GM18498 (cell line): ENCODE results near the gene KHSRP.

Experiments
- ATAC-seq: cut with Tn5 transposase; IDR thresholded peaks from one replicate; pipeline ENCODE4 v1.9.1; 2021; ENCODE audit warnings: mild to moderate bottlenecking, moderate library complexity; ENCODE audit not compliant: unreplicated experiment

Gene KHSRP

GRCh38 chr19:6393983-6394412 is 30.6 kb downstream of the KHSRP start:
- no peak for ATAC-seq

DNA sequence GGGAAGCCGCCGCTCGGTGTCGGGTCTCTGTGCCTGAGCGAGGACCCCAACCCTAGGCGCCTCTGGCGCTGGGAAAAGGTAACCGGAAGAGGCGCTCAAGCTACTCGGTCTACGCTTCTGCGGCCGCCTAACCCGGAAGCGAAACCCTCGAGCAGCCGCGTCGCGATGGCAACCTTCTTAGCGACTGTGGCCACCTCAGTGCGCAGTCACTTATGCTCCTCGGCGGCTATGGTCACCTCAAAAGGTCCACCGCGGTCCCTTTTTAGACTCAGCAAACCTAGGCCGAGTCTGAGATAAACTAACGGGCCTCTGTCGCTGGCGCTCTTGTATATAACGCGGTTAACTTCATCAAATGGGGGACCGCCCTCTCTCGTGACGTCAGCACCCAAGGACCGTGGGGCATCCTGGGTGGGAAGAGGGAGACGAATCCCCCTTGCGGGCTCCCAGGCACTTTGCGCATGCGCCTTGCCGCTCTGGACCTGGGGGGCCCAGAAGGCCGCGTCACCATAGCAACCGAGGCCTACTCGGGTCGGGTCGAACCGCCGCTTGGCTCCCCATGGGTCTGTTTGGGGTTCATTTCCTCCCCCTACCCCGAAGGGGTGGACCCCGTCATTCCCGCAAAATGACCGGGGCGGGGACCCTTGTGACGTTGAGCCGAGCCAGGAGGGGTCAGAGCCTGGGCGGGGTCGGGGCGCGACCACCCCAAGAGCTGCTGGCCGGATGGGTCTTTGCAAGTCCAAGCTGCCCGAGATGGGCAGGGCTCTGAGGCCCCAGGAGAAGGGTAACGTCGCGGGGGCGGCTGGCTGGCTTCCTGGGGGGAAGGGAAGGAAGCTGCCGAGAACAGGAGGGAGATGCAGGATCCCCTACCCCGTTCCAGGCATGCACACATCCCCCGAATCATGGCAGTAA is 31.3 kb downstream of the KHSRP start, which contains the start of gene GTF2F1:
Gene GTF2F1, minus strand, starts transcription at position 91 of the 909 bp plus-strand sequence. CDS start 169 bp downstream, outside the sequence.
- ATAC-seq: peak; percentile 86

DNA sequence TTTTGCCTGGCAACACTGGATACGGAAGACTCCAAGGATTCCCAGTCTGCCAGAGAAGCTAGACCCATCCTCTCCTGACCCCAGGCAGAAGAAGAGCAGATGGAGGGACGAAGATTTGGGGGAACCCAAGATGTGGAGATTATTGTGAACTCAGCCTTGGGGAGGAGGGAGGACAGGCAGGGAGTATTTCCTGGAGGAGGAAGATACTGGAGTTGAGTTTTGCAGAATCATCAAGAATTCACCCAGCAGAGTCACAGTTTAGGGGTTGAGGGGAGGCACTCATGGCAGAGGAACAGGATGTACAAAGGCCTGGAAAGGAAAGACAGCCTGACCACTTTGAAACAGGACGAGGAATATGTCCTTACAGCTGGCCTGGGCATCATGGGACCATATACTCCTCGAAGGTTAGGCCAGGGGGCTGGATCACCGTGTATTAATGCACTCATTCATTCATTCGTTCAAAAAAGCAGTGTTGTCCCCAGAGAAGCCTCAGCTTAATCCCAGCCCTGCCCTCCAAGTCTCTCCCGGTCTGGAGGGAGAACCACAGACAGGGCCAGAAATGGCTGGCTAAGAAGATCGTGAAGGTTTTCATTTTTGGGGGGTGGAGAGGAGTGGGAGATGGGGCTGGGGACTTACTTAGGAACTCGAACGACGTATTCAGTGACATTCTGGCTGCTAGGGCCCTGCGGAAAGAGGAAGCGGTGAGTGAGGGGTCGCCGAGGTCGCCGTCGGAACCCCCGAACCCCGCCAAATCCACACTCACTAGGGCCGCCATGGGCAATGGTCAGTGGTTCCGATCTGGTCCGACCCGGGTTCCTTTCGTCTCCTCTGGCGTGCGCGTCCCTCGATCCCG is 32.2 kb downstream of the KHSRP start:
- no peak for ATAC-seq

- ATAC-seq: no peak
These were observed 37.2 kb downstream of the KHSRP start for GRCh38 chr19:6387372-6387771.

- no peak for ATAC-seq
These were observed 40.2 kb downstream of the KHSRP start for GRCh38 chr19:6384381-6384780.

- ATAC-seq: no peak
These were observed 41.4 kb downstream of the KHSRP start for GRCh38 chr19:6383188-6383587.

DNA sequence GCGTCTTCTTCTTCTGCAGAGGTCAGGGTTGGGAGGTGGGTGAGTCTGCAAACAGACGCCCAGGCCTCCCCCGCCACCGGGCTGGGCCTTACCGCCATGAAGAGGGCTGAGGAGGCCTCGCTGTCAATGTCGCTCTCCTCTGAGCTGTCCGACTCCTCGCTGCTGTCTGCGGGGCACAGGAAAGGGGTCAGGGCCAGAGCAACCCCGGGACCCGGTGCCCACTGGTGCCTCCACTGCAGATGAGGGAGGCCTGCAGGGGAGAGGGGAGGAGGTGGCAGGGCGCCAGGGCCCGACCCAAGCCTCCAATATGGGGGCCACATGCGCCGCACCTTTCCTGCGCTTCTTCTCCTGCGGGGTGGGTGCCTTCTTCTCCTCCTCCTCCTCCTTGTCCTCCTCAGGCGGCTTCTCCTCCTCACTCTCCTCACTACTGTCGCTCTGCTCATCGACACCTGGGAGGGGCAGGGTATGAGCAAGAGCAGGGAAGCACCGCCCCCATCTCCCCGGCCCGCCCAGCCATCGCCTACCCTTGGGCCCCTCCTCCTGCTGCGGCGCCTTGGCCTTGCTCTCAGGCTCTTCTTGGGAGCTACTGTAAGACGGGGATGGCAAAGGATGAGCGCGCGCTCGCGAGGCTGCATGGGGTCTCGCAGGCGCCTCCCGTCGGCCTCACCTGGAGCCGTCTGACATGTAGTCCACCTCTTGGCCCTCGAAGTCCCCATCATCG is 43.4 kb downstream of the KHSRP start:
- ATAC-seq: no peak

DNA sequence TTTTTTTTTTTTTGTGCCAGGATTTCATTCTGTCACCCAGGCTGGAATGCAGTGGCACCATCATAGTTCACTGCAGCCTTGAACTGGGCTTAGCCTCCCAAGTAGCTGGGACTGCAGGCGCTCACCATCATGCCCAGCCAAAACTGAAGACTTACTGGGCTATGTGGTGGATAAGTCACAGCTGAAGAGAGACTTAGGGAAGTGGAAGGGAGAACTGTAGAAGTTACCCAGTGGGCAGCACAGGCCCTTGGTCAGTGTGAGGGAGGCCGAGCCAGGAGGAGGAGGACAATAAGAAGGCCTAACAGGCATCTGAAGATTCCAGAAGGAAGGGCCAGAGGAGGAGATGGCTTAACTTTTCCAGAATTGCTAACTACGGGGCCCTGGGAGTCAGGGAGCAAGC is 44.9 kb downstream of the KHSRP start:
- ATAC-seq: no peak

DNA sequence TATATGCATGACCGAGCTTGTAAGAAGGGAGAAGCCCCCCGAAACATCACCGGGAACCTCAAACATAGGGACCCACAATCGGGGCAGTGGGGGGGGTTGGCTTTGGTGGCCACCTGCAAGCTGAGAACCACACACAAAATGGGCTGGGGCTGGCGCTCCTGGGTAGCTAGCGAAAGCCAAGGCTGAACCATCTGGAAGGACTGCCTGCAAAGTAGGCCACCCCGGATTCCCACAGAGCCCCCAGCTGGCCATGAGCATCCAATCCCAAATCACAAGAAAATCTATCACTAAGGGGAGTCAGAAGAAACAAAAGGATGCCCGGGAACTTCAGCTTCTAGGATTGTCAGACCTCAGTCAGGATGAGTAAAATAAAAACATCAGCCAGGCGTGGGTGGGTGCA is 46.1 kb downstream of the KHSRP start:
- ATAC-seq: no peak

DNA sequence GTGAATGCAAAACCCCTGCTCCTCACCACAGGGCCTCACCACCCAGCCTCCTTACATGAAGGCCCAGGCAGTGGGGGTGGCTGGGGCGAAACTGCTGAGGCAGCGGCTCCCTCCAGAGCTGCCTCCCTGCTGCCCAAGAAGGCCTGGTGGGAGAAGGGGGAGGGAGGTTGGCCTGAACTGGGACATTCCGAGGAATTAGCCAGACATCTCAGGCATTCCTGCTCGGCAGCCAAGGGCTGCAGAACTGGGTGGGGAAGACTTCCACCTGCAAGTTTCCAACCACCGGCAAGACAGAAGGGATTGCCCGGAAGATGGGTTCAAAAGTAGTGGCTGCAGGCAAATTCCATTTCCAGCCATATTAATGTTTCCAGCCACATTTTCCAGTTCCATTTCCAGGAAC is 46.6 kb downstream of the KHSRP start:
- ATAC-seq: no peak

DNA sequence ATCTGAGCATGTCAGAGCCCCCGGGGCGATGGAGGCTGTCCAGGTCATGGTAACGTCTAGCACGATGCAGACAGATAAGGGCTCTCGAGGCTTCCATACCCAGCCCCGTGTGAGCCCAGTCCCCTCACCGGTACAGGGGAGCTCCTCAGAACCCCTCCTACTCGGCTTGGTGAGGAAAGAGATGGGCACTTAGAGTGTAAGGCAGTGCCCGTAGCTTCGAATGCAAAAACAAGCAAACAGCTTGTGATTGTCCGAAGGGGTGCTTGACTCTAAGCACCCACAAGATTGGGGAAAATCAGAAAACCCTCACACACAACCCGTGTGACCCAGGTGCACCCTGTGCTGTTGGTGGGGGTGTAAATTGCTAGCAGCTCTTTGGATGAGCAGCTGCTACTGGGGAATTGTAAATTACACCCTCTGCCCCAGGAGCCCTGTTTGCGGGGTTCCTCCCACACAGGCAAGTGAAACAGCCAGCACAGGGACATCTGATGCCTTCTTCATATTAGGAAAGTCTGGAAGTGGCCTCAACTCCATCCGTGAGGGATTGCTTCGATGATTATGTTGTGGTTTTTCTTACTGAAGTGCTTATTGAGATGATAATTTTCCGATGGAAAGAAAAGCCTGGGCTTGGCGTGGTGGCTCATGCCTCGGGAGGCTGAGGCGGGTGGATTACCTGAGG is 48.0 kb downstream of the KHSRP start:
- no peak for ATAC-seq

- ATAC-seq: no peak
These were observed 49.1 kb downstream of the KHSRP start, which contains the start of gene PSPN for GRCh38 chr19:6375411-6376010. PSPN (minus strand) TSS chr19:6375933; CDS start chr19:6375849, 84 bp downstream.

GRCh38 chr19:6374711-6375410 is 49.8 kb downstream of the KHSRP start:
- ATAC-seq: no peak

DNA sequence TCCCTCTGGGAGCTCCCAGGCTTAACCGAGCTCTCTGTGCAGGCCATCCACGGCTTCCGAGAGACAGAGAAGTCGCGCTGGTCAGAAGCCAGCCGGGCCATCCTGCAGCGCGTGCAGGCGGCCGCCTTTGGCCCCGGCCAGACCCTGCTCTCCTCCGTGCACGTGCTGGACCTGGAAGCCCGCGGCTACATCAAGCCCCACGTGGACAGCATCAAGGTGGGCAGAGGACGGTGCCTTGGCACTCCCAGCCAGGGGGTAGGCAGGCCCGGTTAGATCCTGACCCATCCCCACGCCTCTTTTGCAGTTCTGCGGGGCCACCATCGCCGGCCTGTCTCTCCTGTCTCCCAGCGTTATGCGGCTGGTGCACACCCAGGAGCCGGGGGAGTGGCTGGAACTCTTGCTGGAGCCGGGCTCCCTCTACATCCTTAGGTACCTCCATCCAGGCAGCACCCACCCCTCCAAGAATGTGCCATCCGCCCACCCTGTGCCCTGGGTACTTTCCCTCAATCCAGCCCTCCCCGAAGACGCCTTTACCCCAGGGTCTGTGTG is 50.4 kb downstream of the KHSRP start:
- ATAC-seq: no peak

DNA sequence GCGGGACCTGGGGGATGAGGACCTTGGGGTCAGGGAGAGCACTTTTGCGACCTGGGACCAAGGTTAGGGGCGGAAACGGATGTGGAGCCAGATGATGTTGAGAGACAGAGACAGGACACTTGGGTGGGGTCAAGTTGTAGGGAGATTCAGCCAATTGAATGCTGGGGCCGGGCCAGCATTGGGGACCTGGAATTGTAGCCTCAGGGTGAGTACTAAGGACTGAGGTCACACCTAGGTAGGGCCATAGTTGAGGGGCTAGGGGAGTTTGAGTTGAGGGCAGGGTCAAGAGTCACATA is 50.9 kb downstream of the KHSRP start:
- no peak for ATAC-seq

- ATAC-seq: peak; percentile 56
These were observed 51.4 kb downstream of the KHSRP start for GRCh38 chr19:6373096-6373812.

DNA sequence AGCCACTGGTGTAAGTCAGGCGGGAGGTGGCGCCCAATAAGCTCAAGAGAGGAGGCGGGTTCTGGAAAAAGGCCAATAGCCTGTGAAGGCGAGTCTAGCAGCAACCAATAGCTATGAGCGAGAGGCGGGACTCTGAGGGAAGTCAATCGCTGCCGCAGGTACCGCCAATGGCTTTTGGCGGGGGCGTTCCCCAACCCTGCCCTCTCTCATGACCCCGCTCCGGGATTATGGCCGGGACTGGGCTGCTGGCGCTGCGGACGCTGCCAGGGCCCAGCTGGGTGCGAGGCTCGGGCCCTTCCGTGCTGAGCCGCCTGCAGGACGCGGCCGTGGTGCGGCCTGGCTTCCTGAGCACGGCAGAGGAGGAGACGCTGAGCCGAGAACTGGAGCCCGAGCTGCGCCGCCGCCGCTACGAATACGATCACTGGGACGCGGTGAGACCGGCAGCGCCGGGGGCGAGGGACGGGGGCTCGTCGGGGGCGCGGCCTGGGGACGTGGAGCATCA is 52.0 kb downstream of the KHSRP start, which contains the start of gene ALKBH7:
Gene ALKBH7, plus strand, starts transcription at position 201 of the 502 bp plus-strand sequence. Its CDS starts 27 bp downstream, at position 228.
- peak; percentile 81 for ATAC-seq

DNA sequence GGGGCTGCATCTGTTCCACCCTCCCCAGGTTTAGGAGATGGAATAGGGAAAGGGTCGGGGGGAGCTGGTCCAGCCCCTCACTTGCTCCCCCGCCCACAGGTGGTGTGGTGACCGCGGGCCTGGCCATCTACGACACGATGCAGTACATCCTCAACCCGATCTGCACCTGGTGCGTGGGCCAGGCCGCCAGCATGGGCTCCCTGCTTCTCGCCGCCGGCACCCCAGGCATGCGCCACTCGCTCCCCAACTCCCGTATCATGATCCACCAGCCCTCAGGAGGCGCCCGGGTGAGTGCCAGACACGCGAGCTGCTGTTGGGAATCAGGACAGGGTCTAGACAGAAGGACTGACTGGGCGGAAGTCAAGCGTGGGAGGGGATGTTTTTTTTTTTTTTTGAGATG is 60.3 kb downstream of the KHSRP start:
- no peak for ATAC-seq
